ENCODE data around the gene TNFRSF4. TPM values are rescaled to one million over a fixed set of nuclear protein-coding genes. Genes with fewer than 3 reads are reported as not detected.
A peak's percentile ranks its signal among the peaks of the same experiment; 100 is the strongest.

Gene TNFRSF4
- total and polyA plus RNA-seq, 2 donors from 2014 or later: 3.3 to 5.1 TPM

DNA sequence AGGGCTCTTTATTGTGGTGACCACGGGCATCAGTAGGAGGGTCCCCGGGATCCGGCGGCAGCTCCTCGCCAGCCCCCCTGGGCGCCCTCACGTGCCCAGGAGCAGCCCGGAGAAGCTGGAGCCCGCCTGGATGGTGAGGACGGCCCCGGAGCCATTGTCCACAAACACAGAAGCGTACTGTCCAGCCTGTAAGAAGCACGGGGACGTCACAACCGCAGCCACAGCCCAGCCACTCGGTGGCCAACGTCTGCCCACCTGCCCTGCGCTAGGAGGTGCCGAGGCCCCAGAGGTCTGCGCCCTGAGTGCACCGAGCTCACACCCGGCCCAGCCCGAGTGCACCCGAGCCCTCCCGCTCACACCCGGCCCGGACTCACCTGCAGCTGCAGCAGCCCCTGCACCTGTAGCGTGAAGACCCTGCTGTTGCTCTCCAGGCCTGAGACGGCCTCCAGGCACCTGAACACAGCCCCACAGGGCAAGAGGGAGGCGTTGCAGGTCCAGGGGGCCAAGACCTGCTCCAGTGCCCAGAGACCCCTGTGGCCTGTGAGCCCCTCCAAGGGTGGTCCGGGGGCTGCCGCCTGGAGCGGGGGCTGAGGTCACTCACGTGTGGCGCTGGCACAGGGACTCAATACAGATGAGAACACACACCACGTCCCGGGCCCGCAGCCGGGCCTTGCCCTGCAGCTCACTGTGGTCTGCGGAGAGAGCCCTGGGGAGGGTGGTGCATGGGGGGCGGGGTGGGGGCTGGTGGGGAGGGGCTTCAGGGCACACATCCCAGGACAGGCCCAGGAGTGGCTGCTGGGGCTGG, 28.7 kb upstream of the TNFRSF4 start:
- peak in 1 of 5 donors; percentile 67 for DNase-seq
- intact Hi-C loops (cut with DNase I): no loop called here
- Histone ChIP-seq H3K27me3 (ENCODE audit: control insufficient read depth, insufficient read depth, low read length) (no peaks in the 10 kb centered on the region), H3K9ac (ENCODE audit: low read length in 3 of 3) (no peak overlapping the region), H3K4me1 (ENCODE audit: control insufficient read depth in 2 of 3, insufficient read depth in 2 of 3, low read depth in 1 of 3, low read length in 3 of 3) (no peaks in the 10 kb centered on the region), H3K27ac (ENCODE audit: low read depth in 2 of 2, low read length in 2 of 2) (no peak overlapping the region), H3K9me3 (ENCODE audit: control insufficient read depth in 2 of 3, insufficient read depth in 1 of 3, low read length in 3 of 3) (no peaks in the 10 kb centered on the region), H3K36me3 (ENCODE audit: control insufficient read depth in 2 of 3, insufficient read depth in 3 of 3, low read length in 3 of 3) (no peaks in the 10 kb centered on the region), H3K4me3 (ENCODE audit: low read length in 3 of 3) (no peak overlapping the region)
- no peak for FAIRE-seq
- TF ChIP-seq, protein P1, sequence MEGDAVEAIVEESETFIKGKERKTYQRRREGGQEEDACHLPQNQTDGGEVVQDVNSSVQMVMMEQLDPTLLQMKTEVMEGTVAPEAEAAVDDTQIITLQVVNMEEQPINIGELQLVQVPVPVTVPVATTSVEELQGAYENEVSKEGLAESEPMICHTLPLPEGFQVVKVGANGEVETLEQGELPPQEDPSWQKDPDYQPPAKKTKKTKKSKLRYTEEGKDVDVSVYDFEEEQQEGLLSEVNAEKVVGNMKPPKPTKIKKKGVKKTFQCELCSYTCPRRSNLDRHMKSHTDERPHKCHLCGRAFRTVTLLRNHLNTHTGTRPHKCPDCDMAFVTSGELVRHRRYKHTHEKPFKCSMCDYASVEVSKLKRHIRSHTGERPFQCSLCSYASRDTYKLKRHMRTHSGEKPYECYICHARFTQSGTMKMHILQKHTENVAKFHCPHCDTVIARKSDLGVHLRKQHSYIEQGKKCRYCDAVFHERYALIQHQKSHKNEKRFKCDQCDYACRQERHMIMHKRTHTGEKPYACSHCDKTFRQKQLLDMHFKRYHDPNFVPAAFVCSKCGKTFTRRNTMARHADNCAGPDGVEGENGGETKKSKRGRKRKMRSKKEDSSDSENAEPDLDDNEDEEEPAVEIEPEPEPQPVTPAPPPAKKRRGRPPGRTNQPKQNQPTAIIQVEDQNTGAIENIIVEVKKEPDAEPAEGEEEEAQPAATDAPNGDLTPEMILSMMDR (IDR thresholded peaks at IDR 0.05; ENCODE audit: borderline replicate concordance, extremely low read depth, insufficient read depth): no peak

DNA sequence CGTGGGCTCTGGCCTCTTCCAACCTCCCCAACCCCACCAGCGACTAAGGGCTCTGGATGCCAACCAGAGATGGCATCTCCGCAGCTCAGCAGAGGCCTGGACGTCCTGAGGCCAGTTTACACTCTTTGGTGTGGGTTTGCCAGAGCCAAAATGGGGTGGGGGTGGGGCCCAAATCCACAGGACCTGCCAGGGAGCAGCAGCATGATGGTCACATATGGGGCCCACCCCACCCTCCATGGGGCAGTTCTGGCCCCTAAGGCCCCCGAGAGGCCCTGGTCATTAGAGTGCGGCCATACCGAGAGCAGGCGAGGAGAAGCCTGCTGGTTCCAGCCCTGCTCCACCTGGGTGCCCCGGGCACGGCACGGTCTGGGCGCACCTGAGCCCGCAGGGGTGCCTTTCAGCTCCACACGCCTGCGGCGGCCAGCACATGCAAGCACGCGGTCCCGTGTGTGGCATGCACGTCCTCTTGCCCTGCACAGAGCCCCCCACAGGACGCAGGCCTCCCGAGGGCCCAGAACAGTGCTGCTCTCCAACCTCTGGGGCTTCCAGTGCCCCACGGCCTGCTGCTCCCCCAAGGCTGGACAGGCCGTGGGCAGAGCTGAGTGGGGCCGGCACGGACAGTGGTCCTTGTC, 27.8 kb upstream of the TNFRSF4 start:
- Histone ChIP-seq H3K9ac (ENCODE audit: low read length in 3 of 3) (no peak overlapping the region), H3K36me3 (ENCODE audit: control insufficient read depth in 2 of 3, insufficient read depth in 3 of 3, low read length in 3 of 3) (no peaks in the 10 kb centered on the region), H3K4me3 (ENCODE audit: low read length in 3 of 3) (no peak overlapping the region), H3K27me3 (ENCODE audit: control insufficient read depth, insufficient read depth, low read length) (no peaks in the 10 kb centered on the region), H3K4me1 (ENCODE audit: control insufficient read depth in 2 of 3, insufficient read depth in 2 of 3, low read depth in 1 of 3, low read length in 3 of 3) (no peaks in the 10 kb centered on the region), H3K9me3 (ENCODE audit: control insufficient read depth in 2 of 3, insufficient read depth in 1 of 3, low read length in 3 of 3) (no peaks in the 10 kb centered on the region), H3K27ac (ENCODE audit: low read depth in 2 of 2, low read length in 2 of 2) (no peak overlapping the region)
- DNase-seq (peak in 1 of 5 donors; percentile 59), FAIRE-seq (no peak)
- TF ChIP-seq, protein P1 (IDR thresholded peaks at IDR 0.05; ENCODE audit: borderline replicate concordance, extremely low read depth, insufficient read depth): no peak
- intact Hi-C loops (cut with DNase I): no loop called here

DNA sequence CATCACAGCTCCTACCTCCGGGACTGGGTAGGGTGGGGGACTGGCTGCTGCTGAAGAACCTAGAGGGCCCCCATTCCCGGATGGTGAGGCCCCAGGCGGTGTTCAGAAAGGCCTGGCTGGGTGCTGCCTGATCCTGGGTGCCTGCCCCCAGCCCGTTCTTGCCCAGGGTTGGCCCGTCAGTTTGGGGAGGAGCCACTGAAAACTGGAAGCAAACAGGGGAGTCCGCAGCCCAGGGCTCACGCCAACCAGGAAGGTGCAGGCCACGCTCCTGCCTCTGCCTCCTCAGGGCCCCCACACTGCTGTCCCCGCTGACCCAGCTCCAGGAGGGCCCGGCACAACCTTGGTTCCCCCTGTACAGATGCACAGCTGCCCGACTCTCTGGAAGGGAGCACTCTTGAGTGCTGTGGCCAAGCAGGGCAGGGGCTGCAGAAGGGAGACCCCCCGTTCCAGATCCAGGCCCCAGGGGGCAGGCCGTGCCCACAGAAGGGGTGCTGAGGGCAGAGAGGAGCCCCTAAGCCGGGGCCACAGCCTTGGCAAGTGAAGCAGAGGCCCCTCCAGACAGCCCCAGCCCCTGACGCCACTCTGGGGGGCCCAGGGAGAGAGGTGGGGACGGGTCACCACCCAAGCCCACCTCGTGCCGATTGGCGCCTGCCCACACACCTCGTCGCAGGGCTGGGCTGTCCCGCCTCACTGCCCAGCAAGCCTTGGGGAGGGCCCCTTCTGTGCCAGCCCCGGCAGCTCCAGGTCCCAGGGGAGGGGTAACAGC, 27.1 kb upstream of the TNFRSF4 start:
- Histone ChIP-seq H3K36me3 (ENCODE audit: control insufficient read depth in 2 of 3, insufficient read depth in 3 of 3, low read length in 3 of 3) (no peaks in the 10 kb centered on the region), H3K27me3 (ENCODE audit: control insufficient read depth, insufficient read depth, low read length) (no peaks in the 10 kb centered on the region), H3K27ac (ENCODE audit: low read depth in 2 of 2, low read length in 2 of 2) (no peak overlapping the region), H3K4me1 (ENCODE audit: control insufficient read depth in 2 of 3, insufficient read depth in 2 of 3, low read depth in 1 of 3, low read length in 3 of 3) (no peaks in the 10 kb centered on the region), H3K9ac (ENCODE audit: low read length in 3 of 3) (no peak overlapping the region), H3K4me3 (ENCODE audit: low read length in 3 of 3) (no peak overlapping the region), H3K9me3 (ENCODE audit: control insufficient read depth in 2 of 3, insufficient read depth in 1 of 3, low read length in 3 of 3) (no peaks in the 10 kb centered on the region)
- FAIRE-seq (no peak), DNase-seq (peak in 3 of 5 donors; percentile 53 to 80 (median 62))
- intact Hi-C loops (cut with DNase I): no loop called here
- TF ChIP-seq, protein P1 (IDR thresholded peaks at IDR 0.05; ENCODE audit: borderline replicate concordance, extremely low read depth, insufficient read depth): no peak
